Endodermal cell (in vitro differentiated cells): ENCODE data around the gene TRAF7. TPM values are rescaled to one million over a fixed set of nuclear protein-coding genes. Genes with fewer than 3 reads are reported as not detected.

ENCODE experiments used
- DNase-seq: peaks from one replicate; pipeline ENCODE4 v3.0.0-alpha.2; 2017
- H3K27ac ChIP-seq: 2 replicates; pipeline ENCODE4 v1.5.1; 2013; ENCODE audit warnings: mild to moderate bottlenecking, low read depth, low read length, moderate library complexity
- H3K27me3 ChIP-seq: 2 replicates; pipeline ENCODE4 v1.6.1; 2013; ENCODE audit warnings: mild to moderate bottlenecking, low read length, moderate library complexity; ENCODE audit not compliant: insufficient read depth, control insufficient read depth, poor library complexity, severe bottlenecking
- H3K36me3 ChIP-seq: 2 replicates; pipeline ENCODE4 v1.7.0; 2013; ENCODE audit warnings: mild to moderate bottlenecking, low read length, moderate library complexity; ENCODE audit not compliant: control insufficient read depth, insufficient read depth
- H3K4me1 ChIP-seq: one replicate; pipeline ENCODE4 v1.7.0; 2013; ENCODE audit warnings: low read length; ENCODE audit not compliant: control insufficient read depth, insufficient read depth
- H3K4me3 ChIP-seq: 2 replicates; pipeline ENCODE4 v1.5.1; 2013; ENCODE audit warnings: mild to moderate bottlenecking, low read length, moderate library complexity
- H3K9ac ChIP-seq: 2 replicates; pipeline ENCODE4 v1.6.1; 2013; ENCODE audit warnings: mild to moderate bottlenecking, low read length, moderate library complexity; ENCODE audit not compliant: poor library complexity, severe bottlenecking; ENCODE audit errors: extremely low read depth
- H3K9me3 ChIP-seq: 2 replicates; pipeline ENCODE4 v1.6.1; 2013; ENCODE audit warnings: mild to moderate bottlenecking, low read length, moderate library complexity; ENCODE audit not compliant: control insufficient read depth
- H3K27ac Mint-ChIP-seq: 2 replicates; pipeline ENCODE4 v1.8.0; 2020; ENCODE audit warnings: mixed read lengths
- H3K27me3 Mint-ChIP-seq: 2 replicates; pipeline ENCODE4 v1.8.0; 2021; ENCODE audit warnings: mild to moderate bottlenecking, mixed read lengths; ENCODE audit not compliant: insufficient read depth
- H3K36me3 Mint-ChIP-seq: 2 replicates; pipeline ENCODE4 v1.8.0; 2020; ENCODE audit warnings: low read depth, mixed read lengths
- H3K4me1 Mint-ChIP-seq: 2 replicates; pipeline ENCODE4 v1.8.0; 2020; ENCODE audit warnings: mixed read lengths
- H3K4me3 Mint-ChIP-seq: 2 replicates; pipeline ENCODE4 v1.8.0; 2020; ENCODE audit warnings: mild to moderate bottlenecking, moderate library complexity, mixed read lengths
- H3K9me3 Mint-ChIP-seq: 2 replicates; pipeline ENCODE4 v1.8.0; 2020; ENCODE audit warnings: mild to moderate bottlenecking, mixed read lengths
- WGBS, 2 experiments: methylation state at CpG; one replicate each; pipeline versions ENCODE4 v1.1.5 to v1.1.7; 2013; ENCODE audit warnings: missing lambda C conversion rate in 2 of 2, mixed read lengths in 1 of 2; ENCODE audit not compliant: insufficient coverage in 1 of 2, insufficient read length in 1 of 2; 5-methylcytosine and 5-hydroxymethylcytosine counted together
- total RNA-seq, 2 donors: library from RNA; stranded (reverse); fragmentation: NEBNext Ultra II Directional in 1 of 2; extraction: Animal tissue kit (Norgen Biotek cat#: 25700) in 1 of 2; gene quantifications; 2 replicates in 1 of 2; 3 replicates in 1 of 2; pipeline ENCODE4 v1.2.1, GENCODE V29; 2021
- TF ChIP-seq, protein P1 (sequence below): fragments of 200-600 bp; sonication (generic); conservative IDR thresholded peaks from 2 replicates; pipeline ENCODE4 v1.5.0; 2021; ENCODE audit warnings: antibody characterized with exemption, mild to moderate bottlenecking

Gene TRAF7
- total RNA-seq, 2 donors from 2014 or later, result 108 to 110 TPM

DNA sequence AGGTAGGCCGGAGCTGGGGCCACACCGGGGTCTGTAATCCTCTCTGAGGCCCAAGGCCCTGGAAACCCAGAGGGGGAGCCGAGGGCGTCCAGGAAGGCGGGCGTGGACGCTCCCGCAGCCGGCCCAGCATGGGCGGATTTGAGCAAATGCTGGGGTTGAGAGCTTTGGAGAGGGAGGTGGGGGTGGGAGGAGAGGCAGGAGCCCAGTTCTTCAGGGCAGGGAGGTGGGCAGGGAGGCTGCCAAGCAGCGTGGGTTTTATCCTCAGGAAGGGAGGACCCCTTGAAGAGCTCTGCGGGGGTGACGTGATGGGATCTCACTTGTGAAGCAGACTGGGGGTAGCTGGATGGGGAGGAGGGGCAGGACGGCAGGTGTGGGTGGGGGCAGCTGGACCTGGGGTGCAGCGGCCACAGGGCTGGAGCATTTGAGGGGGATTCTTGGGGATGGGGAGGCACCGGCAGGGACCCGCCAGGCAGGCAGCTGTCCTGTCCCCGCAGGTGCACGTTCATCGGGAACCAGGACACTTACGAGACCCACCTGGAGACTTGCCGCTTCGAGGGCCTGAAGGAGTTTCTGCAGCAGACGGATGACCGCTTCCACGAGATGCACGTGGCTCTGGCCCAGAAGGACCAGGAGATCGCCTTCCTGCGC, 17.2 kb downstream of the TRAF7 start:
- TF ChIP-seq, protein P1, sequence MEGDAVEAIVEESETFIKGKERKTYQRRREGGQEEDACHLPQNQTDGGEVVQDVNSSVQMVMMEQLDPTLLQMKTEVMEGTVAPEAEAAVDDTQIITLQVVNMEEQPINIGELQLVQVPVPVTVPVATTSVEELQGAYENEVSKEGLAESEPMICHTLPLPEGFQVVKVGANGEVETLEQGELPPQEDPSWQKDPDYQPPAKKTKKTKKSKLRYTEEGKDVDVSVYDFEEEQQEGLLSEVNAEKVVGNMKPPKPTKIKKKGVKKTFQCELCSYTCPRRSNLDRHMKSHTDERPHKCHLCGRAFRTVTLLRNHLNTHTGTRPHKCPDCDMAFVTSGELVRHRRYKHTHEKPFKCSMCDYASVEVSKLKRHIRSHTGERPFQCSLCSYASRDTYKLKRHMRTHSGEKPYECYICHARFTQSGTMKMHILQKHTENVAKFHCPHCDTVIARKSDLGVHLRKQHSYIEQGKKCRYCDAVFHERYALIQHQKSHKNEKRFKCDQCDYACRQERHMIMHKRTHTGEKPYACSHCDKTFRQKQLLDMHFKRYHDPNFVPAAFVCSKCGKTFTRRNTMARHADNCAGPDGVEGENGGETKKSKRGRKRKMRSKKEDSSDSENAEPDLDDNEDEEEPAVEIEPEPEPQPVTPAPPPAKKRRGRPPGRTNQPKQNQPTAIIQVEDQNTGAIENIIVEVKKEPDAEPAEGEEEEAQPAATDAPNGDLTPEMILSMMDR, result no peak
- H3K4me3 ChIP-seq, result no peak overlapping the region
- Mint-ChIP-seq H3K4me1 (no peaks in the 10 kb centered on the region), H3K36me3 (peaks cover 36% of the 10 kb centered on the region), H3K4me3 (no peak overlapping the region), H3K27ac (peak overlapping the region; percentile 30), H3K27me3 (no peaks in the 10 kb centered on the region), H3K9me3 (no peaks in the 10 kb centered on the region)
- WGBS, 2 experiments, result 95 to 100% methylated on average over 18 to 29 of the region's 29 CpGs
- H3K27ac ChIP-seq, result no peak overlapping the region
- H3K9ac ChIP-seq, result no peak overlapping the region
- no peaks in the 10 kb centered on the region for H3K27me3 ChIP-seq
- no peaks in the 10 kb centered on the region for H3K9me3 ChIP-seq
- no peak for DNase-seq
- H3K4me1 ChIP-seq, result no peaks in the 10 kb centered on the region
- peaks cover 19% of the 10 kb centered on the region for H3K36me3 ChIP-seq

DNA sequence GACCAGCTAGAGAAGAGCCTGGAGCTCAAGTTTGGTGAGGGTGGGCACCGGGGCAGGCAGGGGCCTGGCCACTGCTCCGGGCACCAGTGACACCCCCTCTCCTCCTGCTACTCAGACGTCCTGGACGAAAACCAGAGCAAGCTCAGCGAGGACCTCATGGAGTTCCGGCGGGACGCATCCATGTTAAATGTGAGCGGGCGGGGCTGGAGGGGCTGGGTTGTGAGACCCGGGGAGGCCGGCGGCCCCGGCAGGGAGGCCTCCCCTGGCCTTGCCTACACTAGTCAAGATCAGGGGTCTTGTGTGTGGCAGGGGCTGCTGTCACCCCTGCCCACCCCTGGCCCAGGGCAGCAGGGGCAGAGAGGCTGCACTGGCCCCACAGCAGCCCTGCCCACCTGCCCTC, 17.8 kb downstream of the TRAF7 start:
- H3K4me1 Mint-ChIP-seq, result no peaks in the 10 kb centered on the region
- no peak for DNase-seq
- H3K36me3 Mint-ChIP-seq, result peaks cover 30% of the 10 kb centered on the region
- H3K4me3 Mint-ChIP-seq, result no peak overlapping the region
- H3K36me3 ChIP-seq, result peaks cover 19% of the 10 kb centered on the region
- H3K27ac ChIP-seq, result no peak overlapping the region
- 96 to 100% methylated on average over 3 to 14 of the region's 14 CpGs for WGBS, 2 experiments
- H3K9ac ChIP-seq, result no peak overlapping the region
- H3K27me3 Mint-ChIP-seq, result no peaks in the 10 kb centered on the region
- no peaks in the 10 kb centered on the region for H3K9me3 ChIP-seq
- no peaks in the 10 kb centered on the region for H3K4me1 ChIP-seq
- TF ChIP-seq, protein P1, result no peak
- H3K27me3 ChIP-seq, result no peaks in the 10 kb centered on the region
- no peaks in the 10 kb centered on the region for H3K9me3 Mint-ChIP-seq
- H3K4me3 ChIP-seq, result no peak overlapping the region
- H3K27ac Mint-ChIP-seq, result no peak overlapping the region

DNA sequence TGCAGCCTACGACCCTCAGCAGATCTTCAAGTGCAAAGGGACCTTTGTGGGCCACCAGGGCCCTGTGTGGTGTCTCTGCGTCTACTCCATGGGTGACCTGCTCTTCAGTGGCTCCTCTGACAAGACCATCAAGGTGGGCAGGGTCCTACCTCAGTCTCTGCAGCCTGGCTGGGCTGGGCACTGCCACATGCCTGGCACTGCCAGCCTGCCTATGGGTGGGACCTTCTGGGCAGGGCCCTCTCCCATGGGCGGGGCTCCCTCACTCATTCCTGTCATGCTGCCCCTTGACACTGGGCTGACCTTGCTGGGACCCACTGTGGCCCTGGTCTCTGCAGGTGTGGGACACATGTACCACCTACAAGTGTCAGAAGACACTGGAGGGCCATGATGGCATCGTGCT, 18.3 kb downstream of the TRAF7 start:
- Histone ChIP-seq H3K27ac (no peak overlapping the region), H3K4me1 (no peaks in the 10 kb centered on the region), H3K36me3 (peaks cover 14% of the 10 kb centered on the region), H3K27me3 (no peaks in the 10 kb centered on the region), H3K9me3 (no peaks in the 10 kb centered on the region), H3K9ac (no peak overlapping the region), H3K4me3 (no peak overlapping the region)
- no peaks in the 10 kb centered on the region for H3K4me1 Mint-ChIP-seq
- TF ChIP-seq, protein P1, result no peak
- H3K27ac Mint-ChIP-seq, result no peak overlapping the region
- no peaks in the 10 kb centered on the region for H3K9me3 Mint-ChIP-seq
- peaks cover 28% of the 10 kb centered on the region for H3K36me3 Mint-ChIP-seq
- 90 to 95% methylated on average over 4 of the region's 4 CpGs for WGBS, 2 experiments
- DNase-seq, result no peak
- no peak overlapping the region for H3K4me3 Mint-ChIP-seq
- H3K27me3 Mint-ChIP-seq, result no peaks in the 10 kb centered on the region
